H9 (cell line): ENCODE results near the gene RGS14. TPM values are rescaled to one million over a fixed set of nuclear protein-coding genes. Genes with fewer than 3 reads are reported as not detected.

Source experiments
- DNase-seq: peaks from one replicate; pipeline ENCODE4 v3.0.0-alpha.2; 2017
- H2AFZ ChIP-seq: one replicate; pipeline ENCODE4 v1.6.1; 2013; ENCODE audit warnings: mild to moderate bottlenecking, low read length, control low read depth, moderate library complexity
- H2AK5ac ChIP-seq: 2 replicates; pipeline ENCODE4 v1.6.1; 2013; ENCODE audit warnings: low read length, control low read depth, mixed read lengths; ENCODE audit not compliant: insufficient read length
- H2BK120ac ChIP-seq: one replicate; pipeline ENCODE4 v1.6.1; 2013; ENCODE audit warnings: low read depth, mild to moderate bottlenecking, low read length, control low read depth, inconsistent platforms; ENCODE audit not compliant: poor library complexity, severe bottlenecking
- H2BK12ac ChIP-seq: 2 replicates; pipeline ENCODE4 v1.6.1; 2013; ENCODE audit warnings: low read length, control low read depth, mixed read lengths, low read depth; ENCODE audit not compliant: insufficient read length
- H2BK15ac ChIP-seq: 2 replicates; pipeline ENCODE4 v1.6.1; 2013; ENCODE audit warnings: low read depth, low read length, control low read depth
- H2BK20ac ChIP-seq: one replicate; pipeline ENCODE4 v1.6.1; 2013; ENCODE audit warnings: low read depth, mild to moderate bottlenecking, low read length, control low read depth, inconsistent platforms; ENCODE audit not compliant: poor library complexity, severe bottlenecking
- H2BK5ac ChIP-seq: 2 replicates; pipeline ENCODE4 v1.6.1; 2013; ENCODE audit warnings: low read length, control low read depth, mixed read lengths; ENCODE audit not compliant: insufficient read length
- H3K14ac ChIP-seq: 2 replicates; pipeline ENCODE4 v1.6.1; 2013; ENCODE audit warnings: low read length, control low read depth; ENCODE audit not compliant: insufficient read depth
- H3K18ac ChIP-seq: 2 replicates; pipeline ENCODE4 v1.6.1; 2013; ENCODE audit warnings: low read depth, mild to moderate bottlenecking, mixed read lengths, low read length, control low read depth; ENCODE audit not compliant: insufficient read length
- H3K23ac ChIP-seq: 2 replicates; pipeline ENCODE4 v1.6.1; 2013; ENCODE audit warnings: low read length, control low read depth, mixed read lengths, low read depth; ENCODE audit not compliant: insufficient read length
- H3K23me2 ChIP-seq: 2 replicates; pipeline ENCODE4 v1.6.1; 2013; ENCODE audit warnings: low read depth, mild to moderate bottlenecking, mixed read lengths, low read length, control low read depth; ENCODE audit not compliant: insufficient read length, poor library complexity, severe bottlenecking
- H3K27ac ChIP-seq: 2 replicates; pipeline ENCODE4 v1.5.1; 2013; ENCODE audit warnings: low read length, control low read depth, mixed read lengths, low read depth; ENCODE audit not compliant: insufficient read length
- H3K27me3 ChIP-seq: 2 replicates; pipeline ENCODE4 v1.6.1; 2013; ENCODE audit warnings: low read length, control low read depth, inconsistent platforms; ENCODE audit not compliant: insufficient read depth
- H3K4ac ChIP-seq: 2 replicates; pipeline ENCODE4 v1.6.1; 2013; ENCODE audit warnings: low read depth, mild to moderate bottlenecking, control low read depth, inconsistent platforms, low read length, moderate library complexity
- H3K4me1 ChIP-seq: 2 replicates; pipeline ENCODE4 v1.6.1; 2013; ENCODE audit warnings: low read length, control low read depth, inconsistent platforms; ENCODE audit not compliant: insufficient read depth
- H3K4me2 ChIP-seq: 2 replicates; pipeline ENCODE4 v1.6.1; 2013; ENCODE audit warnings: low read length, control low read depth, mixed read lengths; ENCODE audit not compliant: insufficient read length, insufficient read depth
- H3K56ac ChIP-seq: 2 replicates; pipeline ENCODE4 v1.6.1; 2013; ENCODE audit warnings: low read depth, mild to moderate bottlenecking, mixed read lengths, low read length, control low read depth; ENCODE audit not compliant: insufficient read length
- H3K79me1 ChIP-seq: 2 replicates; pipeline ENCODE4 v1.6.1; 2013; ENCODE audit warnings: low read depth, mild to moderate bottlenecking, moderate library complexity, low read length, control low read depth, inconsistent platforms; ENCODE audit not compliant: insufficient read depth, poor library complexity, severe bottlenecking
- H3K79me2 ChIP-seq: 2 replicates; pipeline ENCODE4 v1.6.1; 2013; ENCODE audit warnings: low read length, control low read depth, inconsistent platforms; ENCODE audit not compliant: insufficient read depth
- H3K9ac ChIP-seq: 2 replicates; pipeline ENCODE4 v1.6.1; 2013; ENCODE audit warnings: low read length, control low read depth, mixed read lengths; ENCODE audit not compliant: insufficient read length; ENCODE audit errors: extremely low read depth
- H3K9me3 ChIP-seq: one replicate; pipeline ENCODE4 v1.6.1; 2013; ENCODE audit warnings: low read depth, low read length, inconsistent platforms; ENCODE audit not compliant: control insufficient read depth
- H3T11ph ChIP-seq: one replicate; pipeline ENCODE4 v1.6.1; 2013; ENCODE audit warnings: mild to moderate bottlenecking, low read length, control low read depth, inconsistent platforms
- H4K20me1 ChIP-seq: one replicate; pipeline ENCODE4 v1.6.1; 2013; ENCODE audit not compliant: control insufficient read depth, insufficient read length, insufficient read depth
- H4K5ac ChIP-seq: 2 replicates; pipeline ENCODE4 v1.6.1; 2013; ENCODE audit warnings: low read depth, mild to moderate bottlenecking, mixed read lengths, low read length, control low read depth; ENCODE audit not compliant: insufficient read length
- H4K8ac ChIP-seq: replicated peaks from 2 replicates; pipeline ENCODE4 v1.6.1; 2013; ENCODE audit warnings: low read length, control low read depth, mixed read lengths, low read depth; ENCODE audit not compliant: insufficient read length
- H4K91ac ChIP-seq: 2 replicates; pipeline ENCODE4 v1.6.1; 2013; ENCODE audit warnings: low read depth, mild to moderate bottlenecking, moderate library complexity, mixed read lengths, low read length, control low read depth; ENCODE audit not compliant: insufficient read length
- H3K27ac Mint-ChIP-seq, 3 experiments: 2 replicates in 2 of 3; 3 replicates in 1 of 3; pipeline ENCODE4 v1.8.0; 2020 to 2021; ENCODE audit warnings: mixed read lengths in 3 of 3, mild to moderate bottlenecking in 1 of 3, moderate library complexity in 1 of 3
- H3K27me3 Mint-ChIP-seq: 2 replicates; pipeline ENCODE4 v1.8.0; 2021; ENCODE audit warnings: low read depth, mild to moderate bottlenecking, moderate library complexity, mixed read lengths
- H3K36me3 Mint-ChIP-seq, 3 experiments: 2 replicates in 2 of 3; 3 replicates in 1 of 3; pipeline ENCODE4 v1.8.0; 2020 to 2021; ENCODE audit warnings: low read depth in 3 of 3, mixed read lengths in 3 of 3; ENCODE audit not compliant: insufficient read depth in 1 of 3
- H3K4me1 Mint-ChIP-seq, 2 experiments: 2 replicates each; pipeline ENCODE4 v1.8.0; 2020; ENCODE audit warnings: mixed read lengths in 2 of 2
- H3K4me3 Mint-ChIP-seq, 2 experiments: 2 replicates in 1 of 2; 3 replicates in 1 of 2; pipeline ENCODE4 v1.8.0; 2020 to 2021; ENCODE audit warnings: mild to moderate bottlenecking in 2 of 2, mixed read lengths in 2 of 2, moderate library complexity in 1 of 2
- H3K9me3 Mint-ChIP-seq, 2 experiments: 2 replicates in 1 of 2; 3 replicates in 1 of 2; pipeline ENCODE4 v1.8.0; 2020; ENCODE audit warnings: mild to moderate bottlenecking in 2 of 2, mixed read lengths in 2 of 2, moderate library complexity in 1 of 2
- CTCF ChIP-seq: fragments of 200-600 bp; sonication (generic); conservative IDR thresholded peaks from 3 replicates; pipeline ENCODE4 v1.8.0; 2021; ENCODE audit warnings: antibody characterized with exemption, mild to moderate bottlenecking
- WGBS: extraction: QIAGEN DNeasy Blood & Tissue Kit; methylation state at CpG from one replicate; pipeline ENCODE4 v1.1.7; 2013; ENCODE audit warnings: missing lambda C conversion rate, low lambda C conversion rate, mixed read lengths; ENCODE audit not compliant: insufficient read length; ENCODE audit errors: extremely low coverage; 5-methylcytosine and 5-hydroxymethylcytosine counted together
- total RNA-seq: library from RNA; stranded (reverse); gene quantifications from 2 replicates; pipeline ENCODE4 v1.2.1, GENCODE V29; 2021

Gene RGS14
- total RNA-seq, 1 experiment from 2014 or later: 12.3 TPM

- H2BK15ac ChIP-seq: no peak overlapping the region
Measured at GRCh38 chr5:177346820-177347219, 10.9 kb upstream of the RGS14 start.

More at GRCh38 chr5:177346820-177347219, 10.9 kb upstream of the RGS14 start:
- Histone ChIP-seq H3K9ac (no peak overlapping the region), H3K79me1 (peaks cover 4% of the 10 kb centered on the region), H2BK120ac (no peak overlapping the region), H3K4me2 (no peak overlapping the region), H4K5ac (no peak overlapping the region), H4K20me1 (no peaks in the 10 kb centered on the region), H3K4ac (no peak overlapping the region), H2AFZ (no peak overlapping the region), H3K79me2 (peaks cover 19% of the 10 kb centered on the region), H3T11ph (no peak overlapping the region), H4K91ac (no peak overlapping the region), H3K27ac (no peak overlapping the region), H3K56ac (no peak overlapping the region), H4K8ac (no peak overlapping the region), H3K4me1 (peaks cover 3% of the 10 kb centered on the region; the same call in 1 of the 2 replicates), H3K18ac (no peak overlapping the region), H2BK5ac (no peak overlapping the region), H3K14ac (no peak overlapping the region), H3K27me3 (no peaks in the 10 kb centered on the region), H3K23ac (no peak overlapping the region), H3K23me2 (peaks cover 3% of the 10 kb centered on the region), H3K9me3 (no peaks in the 10 kb centered on the region), H2AK5ac (no peak overlapping the region), H2BK20ac (no peak overlapping the region), H2BK12ac (no peak overlapping the region)
- TF ChIP-seq CTCF: no peak
- peaks cover 17 to 19% of the 10 kb centered on the region in 2 experiments for H3K4me1 Mint-ChIP-seq
- no peaks in the 10 kb centered on the region for H3K27me3 Mint-ChIP-seq
- no peak overlapping the region for H3K4me3 Mint-ChIP-seq
- no peaks in the 10 kb centered on the region for H3K9me3 Mint-ChIP-seq
- no peak for DNase-seq
- peaks cover 4 to 32% (median 32%) of the 10 kb centered on the region in 3 experiments; a peak in 6 of 7 replicates for H3K36me3 Mint-ChIP-seq
- WGBS: no CpG with 5 or more reads among the region's 4 CpGs
- H3K27ac Mint-ChIP-seq: no peak overlapping the region
